ENCODE data around the gene KLK14.

Gene KLK14

GRCh38 chr19:51108066-51108804 lies 25.5 kb upstream of the KLK14 start, which contains the start of gene CTU1:
Gene CTU1 (minus strand): TSS chr19:51108409. CDS start chr19:51104569, 3,840 bp downstream.
- DNase-seq (ENCODE audit: low read depth), result peak; percentile 98

DNA sequence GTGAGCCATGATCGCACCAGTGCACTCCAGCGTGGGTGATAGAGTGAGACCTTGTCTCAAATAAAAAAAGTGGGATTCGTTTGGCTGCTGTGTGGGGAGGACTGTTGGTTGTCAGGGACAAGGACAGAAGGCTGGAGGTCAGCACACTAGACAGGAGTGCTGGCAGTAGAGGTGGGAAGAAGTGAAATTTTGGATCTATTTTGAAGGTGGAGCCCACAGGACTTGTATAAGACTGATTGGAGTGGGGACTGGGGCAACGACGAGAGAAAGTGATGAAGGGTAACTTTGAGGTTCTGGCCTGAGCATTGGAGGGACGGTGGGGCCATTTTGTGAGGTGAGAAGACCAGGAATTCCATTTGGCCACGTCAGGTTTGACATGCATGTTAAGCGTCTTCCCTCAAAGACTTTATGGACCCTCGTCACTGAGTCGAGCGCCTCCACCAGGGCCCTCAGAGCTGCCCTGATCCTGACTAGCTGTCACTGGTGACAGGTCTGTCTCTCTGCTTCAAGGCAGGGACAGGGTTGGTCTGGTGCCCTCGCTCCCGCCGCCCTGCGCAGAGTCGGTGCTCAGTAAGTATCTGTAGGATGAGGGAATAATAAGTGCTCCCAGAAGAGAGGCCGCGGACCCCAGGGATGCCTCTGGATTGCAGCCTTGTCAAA lies 24.8 kb upstream of the KLK14 start:
- DNase-seq (ENCODE audit: low read depth), result no peak

- no peak for DNase-seq (ENCODE audit: low read depth)
These were observed 21.2 kb upstream of the KLK14 start for GRCh38 chr19:51103926-51104341.

DNA sequence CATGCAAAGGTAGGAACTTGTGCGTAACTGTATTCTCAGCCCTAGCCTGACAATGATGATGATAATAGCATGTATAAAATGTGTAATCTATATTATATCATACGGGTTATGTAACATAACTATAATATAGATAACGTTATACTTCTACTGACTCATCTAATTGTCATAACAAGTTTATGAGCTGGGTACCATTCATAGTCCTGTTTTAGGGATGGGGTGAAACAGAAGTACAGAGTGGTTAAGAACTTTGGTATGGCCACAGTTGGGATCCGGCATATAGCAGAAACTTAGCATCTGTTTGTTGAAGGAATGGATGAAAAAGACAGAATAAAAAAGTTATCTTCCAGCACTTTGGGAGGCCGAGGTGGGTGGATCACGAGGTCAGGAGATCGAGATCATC lies 20.3 kb upstream of the KLK14 start:
- no peak for DNase-seq (ENCODE audit: low read depth)

DNA sequence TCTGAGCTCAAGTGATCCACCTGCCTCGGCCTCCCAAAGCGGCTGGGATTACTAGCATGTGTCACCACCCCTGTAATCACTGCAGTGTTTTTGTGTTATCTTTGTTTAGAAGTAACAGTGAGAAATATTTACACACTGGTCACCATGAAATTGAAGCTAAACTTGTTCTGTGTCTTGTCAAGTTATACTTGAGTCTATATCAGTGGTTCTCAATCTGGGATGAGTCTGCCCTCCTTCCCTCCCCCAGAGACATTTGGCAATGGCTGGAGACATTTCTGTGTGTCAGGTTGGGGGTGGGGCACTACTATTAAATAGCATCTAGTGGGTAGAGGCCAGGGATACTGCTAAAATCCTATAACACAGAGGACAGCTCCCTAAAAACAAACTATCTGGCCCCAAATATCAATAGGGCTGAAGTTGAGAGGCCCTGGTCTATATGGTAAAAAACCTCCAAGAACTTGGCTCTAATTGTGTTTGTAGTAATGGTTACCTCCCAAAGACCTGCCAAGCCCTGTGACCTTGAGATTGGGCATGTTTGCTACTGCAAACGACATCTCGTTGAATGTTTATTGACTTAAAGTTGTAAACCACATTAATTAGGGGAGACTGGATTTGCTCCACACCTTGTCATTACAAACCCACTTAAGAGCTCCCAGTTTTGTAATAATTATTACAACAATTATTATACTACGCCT lies 18.6 kb upstream of the KLK14 start:
- DNase-seq (ENCODE audit: low read depth), result no peak

GRCh38 chr19:51100601-51101000 lies 17.9 kb upstream of the KLK14 start:
- DNase-seq (ENCODE audit: low read depth), result no peak

DNA sequence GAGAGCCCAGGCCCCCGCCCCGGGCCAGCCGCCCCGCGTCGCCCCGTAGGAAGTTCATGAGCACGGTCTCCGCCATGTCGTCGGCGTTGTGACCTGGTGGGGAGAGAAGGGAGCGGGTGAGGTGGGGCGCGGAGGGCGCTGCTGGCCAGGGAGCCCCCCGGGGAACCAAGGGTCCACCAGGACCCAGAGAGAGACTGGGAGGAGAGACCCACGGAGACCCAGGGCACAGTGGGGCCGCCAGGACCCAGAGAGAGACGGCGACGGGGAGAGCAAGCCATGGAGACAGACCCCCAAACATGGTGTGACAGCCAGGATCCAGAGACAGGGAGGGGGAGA lies 16.3 kb upstream of the KLK14 start:
- no peak for DNase-seq (ENCODE audit: low read depth)

- no peak for DNase-seq (ENCODE audit: low read depth)
These were observed 15.8 kb upstream of the KLK14 start for GRCh38 chr19:51098365-51099046.

GRCh38 chr19:51097796-51098195 lies 15.1 kb upstream of the KLK14 start:
- DNase-seq (ENCODE audit: low read depth), result no peak

DNA sequence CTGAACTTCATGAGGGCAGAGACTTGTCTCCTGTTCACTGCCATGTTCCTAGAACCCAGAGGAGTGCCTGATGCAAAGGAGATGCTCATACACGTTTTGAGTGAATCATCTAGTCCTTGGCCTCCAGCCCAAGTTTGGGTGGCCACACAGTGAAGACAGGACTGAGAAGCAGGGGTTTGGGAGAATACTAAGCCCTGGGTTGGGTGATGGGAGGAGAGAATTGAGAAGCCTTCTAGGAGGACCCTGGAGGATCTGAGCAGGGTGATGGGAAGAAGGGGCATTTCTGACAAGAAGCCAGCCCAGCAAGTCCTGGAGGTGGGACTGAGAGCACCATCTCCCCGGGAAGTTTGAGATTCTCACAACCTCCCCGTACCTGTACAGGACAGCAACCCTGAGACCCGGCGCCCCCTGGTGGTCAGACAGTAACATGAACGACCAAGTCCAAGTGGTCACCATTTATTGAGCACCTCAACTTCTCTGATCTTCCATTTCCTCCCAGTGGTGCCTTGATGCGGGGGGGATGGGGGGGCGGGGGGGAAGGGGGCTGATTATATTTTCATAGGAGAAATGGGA lies 14.6 kb upstream of the KLK14 start:
- DNase-seq (ENCODE audit: low read depth), result peak; percentile 48

- no peak for DNase-seq (ENCODE audit: low read depth)
These were observed 13.9 kb upstream of the KLK14 start for GRCh38 chr19:51096473-51097165.

DNA sequence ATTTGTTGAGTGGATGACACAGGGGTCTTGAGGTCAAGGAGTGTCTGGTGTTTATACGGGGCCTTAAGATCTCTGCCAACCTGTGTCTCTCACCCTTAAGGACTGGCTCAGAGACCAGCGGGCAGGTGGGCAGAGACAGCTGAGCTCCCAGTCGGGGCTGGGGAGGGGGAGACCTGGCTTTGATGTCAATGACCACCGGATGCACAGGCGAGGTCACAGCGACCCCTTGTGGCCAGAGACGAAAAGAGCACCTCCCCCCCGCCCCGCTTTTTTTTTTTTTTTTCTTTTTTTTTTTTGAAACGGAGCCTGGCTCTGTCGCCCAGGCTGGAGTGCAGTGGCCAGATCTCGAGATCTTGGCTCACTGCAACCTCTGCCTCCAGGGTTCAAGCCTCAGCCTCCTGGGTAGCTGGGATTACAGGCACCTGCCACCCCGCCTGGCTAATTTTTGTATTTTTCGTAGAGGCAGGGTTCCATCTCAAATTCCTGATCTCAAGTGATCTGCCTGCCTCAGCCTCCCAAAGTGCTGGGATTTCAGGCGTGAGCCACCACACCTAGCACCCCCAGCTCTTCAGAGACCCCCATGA lies 12.1 kb upstream of the KLK14 start:
- no peak for DNase-seq (ENCODE audit: low read depth)

DNA sequence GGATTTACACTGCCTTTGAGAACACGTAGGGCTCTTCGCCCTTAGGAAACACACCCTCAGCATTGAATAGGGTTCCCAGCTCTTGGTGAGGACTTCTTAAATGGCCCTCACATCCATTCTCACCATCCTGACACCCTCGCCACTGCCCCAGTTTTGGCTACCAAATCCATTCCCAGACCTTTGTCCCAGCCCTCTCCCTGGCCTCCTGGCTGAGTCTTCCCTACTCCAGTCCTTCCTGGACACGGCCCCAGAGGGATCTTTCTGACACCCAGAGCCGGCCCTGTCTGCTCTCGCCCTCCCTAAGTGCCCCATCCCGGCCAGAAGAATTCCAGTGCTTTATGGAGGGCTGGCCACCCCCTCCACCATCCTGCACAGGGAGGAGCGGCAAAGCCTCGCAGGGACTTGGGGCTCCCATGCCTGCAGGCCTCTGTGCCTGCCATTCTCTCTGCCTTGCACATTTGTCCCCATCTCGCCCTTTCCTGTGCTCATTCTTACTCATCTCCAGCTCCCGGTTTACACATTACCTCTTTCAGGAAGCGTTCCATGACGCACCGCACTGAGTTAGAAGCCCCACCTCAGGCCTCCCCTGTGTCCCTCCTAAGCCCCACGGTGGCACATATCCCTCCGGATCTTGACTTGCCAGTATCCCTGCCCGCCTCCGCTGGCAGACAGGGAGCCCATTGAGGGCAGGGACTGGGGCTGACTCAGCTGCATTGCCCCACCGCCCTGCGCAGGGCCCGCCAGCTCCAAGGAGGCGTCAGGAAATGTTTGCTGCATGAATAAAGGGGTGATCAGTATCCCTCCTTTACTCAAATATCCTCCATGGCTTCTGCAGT lies 11.0 kb upstream of the KLK14 start:
- no peak for DNase-seq (ENCODE audit: low read depth)

DNA sequence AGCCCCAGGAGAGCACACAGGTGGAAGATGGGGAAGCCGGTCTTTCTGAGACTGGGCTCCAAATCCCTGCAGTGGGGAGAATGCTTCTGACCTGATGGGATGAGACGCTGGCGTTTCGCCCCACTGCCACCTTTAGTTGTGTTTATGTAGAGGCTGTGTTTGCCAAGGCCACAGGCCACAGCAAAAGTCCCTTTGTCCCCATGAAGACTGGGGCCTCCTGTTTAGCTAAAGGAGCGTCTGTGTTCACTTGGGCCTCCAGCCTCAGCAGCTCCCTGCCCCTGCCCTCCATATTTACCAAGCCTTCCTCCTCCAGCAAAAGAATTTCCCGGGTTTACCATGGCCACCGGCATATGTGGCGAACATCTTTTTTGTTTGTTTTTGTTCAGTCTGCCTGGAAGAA lies 10.4 kb upstream of the KLK14 start:
- DNase-seq (ENCODE audit: low read depth), result no peak

DNA sequence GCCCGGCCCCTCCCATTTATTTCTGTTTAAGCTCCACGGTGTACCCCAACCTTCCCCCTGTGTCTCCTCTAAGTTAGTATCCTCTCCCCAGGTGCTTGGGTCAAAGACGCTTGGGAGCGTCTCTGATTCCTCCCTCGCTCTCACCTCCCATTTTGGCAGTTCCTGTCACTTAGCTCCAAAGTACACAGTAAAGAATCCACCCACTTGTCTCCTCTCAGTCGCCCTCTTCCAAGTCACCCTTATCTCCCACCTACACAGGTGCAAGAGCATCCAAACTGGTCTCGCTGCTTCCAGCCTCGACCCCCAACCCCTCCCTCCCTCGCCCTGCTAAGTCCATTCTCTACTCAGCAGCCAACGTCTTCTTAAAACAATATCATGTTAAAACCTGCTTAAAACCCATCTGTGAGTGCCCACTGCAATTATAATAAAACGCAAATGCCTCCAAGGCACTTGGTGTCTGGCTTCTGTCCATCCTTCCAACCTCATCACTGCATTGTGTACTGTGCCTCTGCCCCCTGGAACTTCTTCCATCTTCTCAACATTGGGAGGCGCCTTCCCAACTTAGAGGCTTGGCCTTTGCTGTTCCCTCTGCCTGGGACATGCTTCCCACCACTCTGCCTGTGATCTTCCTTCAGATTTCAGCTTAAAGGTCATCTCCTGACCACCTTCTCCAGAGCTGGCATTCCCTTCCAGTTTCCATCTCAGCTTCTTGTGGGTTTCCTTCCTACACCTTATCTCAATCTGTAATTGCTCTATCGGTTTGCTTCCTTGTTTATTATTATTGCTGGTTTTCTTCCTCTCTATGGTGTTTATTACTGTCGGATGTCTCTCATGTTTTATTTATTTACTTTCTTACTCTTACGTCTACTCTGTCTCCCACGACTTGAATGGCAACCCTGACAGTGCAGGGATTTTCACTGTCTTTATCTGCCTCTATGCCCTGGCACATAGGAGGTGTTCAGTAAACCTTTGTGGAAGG lies 9.5 kb upstream of the KLK14 start:
- DNase-seq (ENCODE audit: low read depth), result no peak

DNA sequence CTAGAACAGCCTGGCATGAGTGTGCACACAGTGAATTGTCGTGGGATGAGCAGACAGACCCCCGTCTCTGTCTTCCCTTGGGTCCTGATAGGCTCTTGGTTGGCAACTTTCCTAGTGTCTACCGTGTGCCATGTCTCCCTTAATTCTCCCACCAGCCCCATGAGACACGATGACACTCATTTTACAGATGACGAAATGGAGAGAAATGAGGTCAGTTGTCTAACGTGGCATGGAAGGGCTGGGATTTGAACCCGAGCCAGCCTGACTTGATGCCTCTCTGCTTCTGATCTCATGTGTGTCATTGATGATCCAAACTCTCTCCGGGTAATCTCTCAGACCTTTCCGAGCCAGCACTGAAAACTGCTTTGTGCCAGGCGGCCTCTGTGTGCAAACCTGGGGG lies 8.4 kb upstream of the KLK14 start:
- no peak for DNase-seq (ENCODE audit: low read depth)

- DNase-seq (ENCODE audit: low read depth), result no peak
These were observed 7.8 kb upstream of the KLK14 start for GRCh38 chr19:51090471-51090870.

DNA sequence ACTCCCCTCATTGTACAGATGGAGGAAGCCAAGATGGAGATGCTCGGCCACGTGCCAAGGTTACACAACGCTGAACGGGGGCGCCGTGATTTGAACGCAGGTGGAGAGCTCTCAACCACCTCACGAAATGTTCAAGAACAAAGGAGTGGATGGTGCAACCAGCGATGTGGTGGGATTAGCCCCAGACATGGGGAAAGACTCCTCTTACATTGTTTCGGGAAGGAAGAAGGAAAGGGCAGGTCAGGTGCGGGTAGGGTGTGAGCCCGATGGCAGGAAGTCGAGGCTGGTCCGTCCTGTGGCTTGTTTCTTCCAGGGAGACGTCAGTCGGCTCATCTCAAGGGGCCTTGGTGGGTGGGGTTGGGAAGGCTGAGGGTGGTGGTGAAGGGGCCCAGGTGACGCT lies 7.1 kb upstream of the KLK14 start:
- DNase-seq (ENCODE audit: low read depth), result no peak
